ENCODE data around the gene PRSS27. TPM values are rescaled to one million over a fixed set of nuclear protein-coding genes. Genes with fewer than 3 reads are reported as not detected.

PRSS27 gene
- total and polyA plus RNA-seq, 2 donors (not counting 3 experiments of a cell fraction or from before 2014, with no cell fraction given) = 0.33 to 0.53 TPM

- Histone ChIP-seq H3K36me3 (ENCODE audit: control insufficient read depth in 2 of 2, extremely low read depth in 1 of 2, insufficient read depth in 2 of 2, low read length in 2 of 2) (peaks cover 0 to 26% of the 10 kb centered on the region in 2 experiments), H2AFZ (ENCODE audit: low read depth, low read length) (no peak overlapping the region), H3K9ac (replicated peaks; ENCODE audit: extremely low read depth, insufficient read depth, low read length) (no peak overlapping the region), H3K79me2 (ENCODE audit: control insufficient read depth, insufficient read depth, low read length) (no peaks in the 10 kb centered on the region), H3K4me1 (ENCODE audit: control insufficient read depth, extremely low read depth, insufficient read depth, low read length) (no peaks in the 10 kb centered on the region), H3K27me3 (ENCODE audit: control insufficient read depth in 2 of 2, insufficient read depth in 2 of 2, low read length in 2 of 2) (no peaks in the 10 kb centered on the region), H3K9me1 (replicated peaks; ENCODE audit: control insufficient read depth, extremely low read depth, insufficient read depth, low read length) (no peaks in the 10 kb centered on the region), H3K4me2 (ENCODE audit: insufficient read depth, low read length) (no peak overlapping the region), H4K20me1 (replicated peaks; ENCODE audit: control insufficient read depth, extremely low read depth, insufficient read depth, low read length) (no peaks in the 10 kb centered on the region), H3K4me3 (replicated peaks in 1 of 3; ENCODE audit: insufficient read depth in 1 of 3, low read depth in 1 of 3, low read length in 3 of 3) (no peak overlapping the region), H3K27ac (ENCODE audit: insufficient read depth, low read depth, low read length) (no peak overlapping the region), H3K9me3 (replicated peaks; ENCODE audit: control insufficient read depth, insufficient read depth, low read length) (no peaks in the 10 kb centered on the region)
- FAIRE-seq (no peak), DNase-seq (ENCODE audit: low read depth, low spot score) (no peak)
- ChIA-PET CTCF (interaction anchor here (1.0 kb wide), 1 partner anchor 9 kb away, joined by 3 read pairs; no protein-coding TSS in a partner anchor), POLR2A (no interaction called here)
- BruUV-seq (replicated peaks) = TSS peak; percentile 28
- dilution Hi-C loops (cut with MboI; ENCODE audit: extremely low pct_ligation_motif_present, low sequenced_read_pairs) = no loop called here
- no peak for TF ChIP-seq EZH2 (IDR thresholded peaks at IDR 0.05; ENCODE audit: borderline replicate concordance, low read depth, low read length, severe bottlenecking)
- no peak for TF ChIP-seq POLR2A (IDR thresholded peaks at IDR 0.05; ENCODE audit: low read depth, low read length)
- no peak for TF ChIP-seq MAX (IDR thresholded peaks at IDR 0.05; ENCODE audit: insufficient read depth, insufficient read length)
- TF ChIP-seq POLR2AphosphoS5 (IDR thresholded peaks at IDR 0.05; ENCODE audit: insufficient read depth, low read depth, low read length) = no peak
- no peak for TF ChIP-seq CTCF (IDR thresholded peaks at IDR 0.05; ENCODE audit: extremely low read depth in 1 of 2, insufficient read depth in 1 of 2, low read depth in 1 of 2, low read length in 2 of 2)
- TF ChIP-seq FOS (IDR thresholded peaks at IDR 0.05; ENCODE audit: borderline replicate concordance, insufficient read depth, low read length) = no peak
- no peak for TF ChIP-seq MYC (IDR thresholded peaks at IDR 0.05; ENCODE audit: low read depth, low read length)
- intact Hi-C loops (cut with micrococcal nuclease) = no loop called here
Observed at GRCh38 chr16:2708290-2708639, 11.8 kb downstream of the PRSS27 start.

Measured in endothelial cell of umbilical vein (primary cell).